Memory B cell (primary cell): ENCODE data around the gene FALEC.

Source experiments
- ATAC-seq: fragments of 150-1000 bp; cut with Tn5 transposase; 2 replicates; pipeline ENCODE4 v1.10.0; 2021; ENCODE audit warnings: low read depth, mild to moderate bottlenecking, moderate library complexity
- DNase-seq, 2 donors: peaks; one replicate each; pipeline ENCODE4 v3.0.0; 2022; ENCODE audit warnings: low spot score in 2 of 2
- H3K27ac Mint-ChIP-seq: one replicate; pipeline ENCODE4 v1.8.0; 2022; ENCODE audit warnings: mild to moderate bottlenecking, moderate library complexity, mixed read lengths
- H3K27me3 Mint-ChIP-seq: one replicate; pipeline ENCODE4 v1.8.0; 2022; ENCODE audit warnings: mixed read lengths
- H3K36me3 Mint-ChIP-seq: one replicate; pipeline ENCODE4 v1.8.0; 2022; ENCODE audit warnings: mild to moderate bottlenecking, mixed read lengths
- H3K4me1 Mint-ChIP-seq: one replicate; pipeline ENCODE4 v1.8.0; 2022; ENCODE audit warnings: mixed read lengths
- H3K4me3 Mint-ChIP-seq: one replicate; pipeline ENCODE4 v1.8.0; 2022; ENCODE audit warnings: mild to moderate bottlenecking, moderate library complexity, mixed read lengths
- H3K9me3 Mint-ChIP-seq: one replicate; pipeline ENCODE4 v1.8.0; 2022; ENCODE audit warnings: mixed read lengths

FALEC gene

GRCh38 chr1:150487763-150488115 is 27.8 kb upstream of the FALEC start:
- peak overlapping the region; percentile 94 for H3K27ac Mint-ChIP-seq
- H3K9me3 Mint-ChIP-seq, result no peaks in the 10 kb centered on the region
- peaks cover 11% of the 10 kb centered on the region for H3K36me3 Mint-ChIP-seq
- DNase-seq (no peak), ATAC-seq (no peak)
- peaks cover 9% of the 10 kb centered on the region for H3K4me1 Mint-ChIP-seq
- peak overlapping the region; percentile 95 for H3K4me3 Mint-ChIP-seq
- H3K27me3 Mint-ChIP-seq, result no peaks in the 10 kb centered on the region

GRCh38 chr1:150493175-150493574 is 22.4 kb upstream of the FALEC start:
- Mint-ChIP-seq H3K9me3 (no peaks in the 10 kb centered on the region), H3K4me3 (no peak overlapping the region), H3K36me3 (peaks cover 22% of the 10 kb centered on the region), H3K4me1 (peaks cover 6% of the 10 kb centered on the region), H3K27ac (no peak overlapping the region), H3K27me3 (no peaks in the 10 kb centered on the region)
- no peak for DNase-seq
- no peak for ATAC-seq

- Mint-ChIP-seq H3K4me1 (peaks cover 2% of the 10 kb centered on the region), H3K36me3 (peaks cover 26% of the 10 kb centered on the region), H3K9me3 (no peaks in the 10 kb centered on the region), H3K4me3 (no peak overlapping the region), H3K27me3 (no peaks in the 10 kb centered on the region), H3K27ac (no peak overlapping the region)
- ATAC-seq, result no peak
- DNase-seq, result no peak
Observed at GRCh38 chr1:150498342-150498741, 17.2 kb upstream of the FALEC start.

GRCh38 chr1:150505431-150505830 is 10.1 kb upstream of the FALEC start:
- DNase-seq (no peak), ATAC-seq (no peak)
- Mint-ChIP-seq H3K9me3 (no peaks in the 10 kb centered on the region), H3K27me3 (no peaks in the 10 kb centered on the region), H3K4me3 (no peak overlapping the region), H3K27ac (no peak overlapping the region), H3K36me3 (peaks cover 29% of the 10 kb centered on the region), H3K4me1 (no peaks in the 10 kb centered on the region)

- no peak within 1 kb of the TSS for H3K4me3 Mint-ChIP-seq
- DNase-seq, result no peak
- peaks cover 25% of the 10 kb centered on the region for H3K36me3 Mint-ChIP-seq
- no peaks in the 10 kb centered on the region for H3K4me1 Mint-ChIP-seq
- no peak within 1 kb of the TSS for H3K27ac Mint-ChIP-seq
- H3K27me3 Mint-ChIP-seq, result no peaks in the 10 kb centered on the region
- H3K9me3 Mint-ChIP-seq, result no peaks in the 10 kb centered on the region
- ATAC-seq, result no peak
Observed at GRCh38 chr1:150507912-150508864, 7.4 kb upstream of the FALEC start, which contains the start of gene ECM1. TSS of gene ECM1 (plus strand) at chr1:150508109. CDS start at chr1:150508210, 101 bp downstream.

GRCh38 chr1:150508982-150509381 is 6.6 kb upstream of the FALEC start:
- Mint-ChIP-seq H3K36me3 (peaks cover 22% of the 10 kb centered on the region), H3K27me3 (no peaks in the 10 kb centered on the region), H3K4me1 (no peaks in the 10 kb centered on the region), H3K27ac (no peak overlapping the region), H3K9me3 (no peaks in the 10 kb centered on the region), H3K4me3 (no peak overlapping the region)
- DNase-seq (no peak), ATAC-seq (no peak)

GRCh38 chr1:150511551-150511950 is 4.0 kb upstream of the FALEC start:
- H3K4me3 Mint-ChIP-seq, result no peak overlapping the region
- ATAC-seq (no peak), DNase-seq (no peak)
- no peaks in the 10 kb centered on the region for H3K9me3 Mint-ChIP-seq
- no peak overlapping the region for H3K27ac Mint-ChIP-seq
- no peaks in the 10 kb centered on the region for H3K27me3 Mint-ChIP-seq
- H3K36me3 Mint-ChIP-seq, result peaks cover 12% of the 10 kb centered on the region
- H3K4me1 Mint-ChIP-seq, result peaks cover 6% of the 10 kb centered on the region

GRCh38 chr1:150511985-150512660 is 3.4 kb upstream of the FALEC start:
- DNase-seq (no peak), ATAC-seq (no peak)
- no peaks in the 10 kb centered on the region for H3K27me3 Mint-ChIP-seq
- no peaks in the 10 kb centered on the region for H3K9me3 Mint-ChIP-seq
- H3K4me1 Mint-ChIP-seq, result peaks cover 9% of the 10 kb centered on the region
- no peak overlapping the region for H3K4me3 Mint-ChIP-seq
- H3K36me3 Mint-ChIP-seq, result peaks cover 8% of the 10 kb centered on the region
- H3K27ac Mint-ChIP-seq, result no peak overlapping the region

- peaks cover 5% of the 10 kb centered on the region for H3K36me3 Mint-ChIP-seq
- H3K9me3 Mint-ChIP-seq, result no peaks in the 10 kb centered on the region
- no peak overlapping the region for H3K4me3 Mint-ChIP-seq
Observed at GRCh38 chr1:150512846-150513245, 2.7 kb upstream of the FALEC start.

GRCh38 chr1:150513351-150513791 is 2.2 kb upstream of the FALEC start:
- H3K9me3 Mint-ChIP-seq, result no peaks in the 10 kb centered on the region
- H3K4me3 Mint-ChIP-seq, result no peak overlapping the region
- no peak overlapping the region for H3K27ac Mint-ChIP-seq
- H3K4me1 Mint-ChIP-seq, result peaks cover 15% of the 10 kb centered on the region
- no peaks in the 10 kb centered on the region for H3K27me3 Mint-ChIP-seq
- DNase-seq (no peak), ATAC-seq (no peak)
- H3K36me3 Mint-ChIP-seq, result peaks cover 5% of the 10 kb centered on the region

More at GRCh38 chr1:150512846-150513245, 2.7 kb upstream of the FALEC start:
- Mint-ChIP-seq H3K27ac (no peak overlapping the region), H3K4me1 (peaks cover 15% of the 10 kb centered on the region), H3K27me3 (no peaks in the 10 kb centered on the region)
- DNase-seq (no peak), ATAC-seq (no peak)

- Mint-ChIP-seq H3K9me3 (no peaks in the 10 kb centered on the region), H3K27ac (no peak overlapping the region), H3K4me1 (peaks cover 15% of the 10 kb centered on the region), H3K27me3 (no peaks in the 10 kb centered on the region), H3K36me3 (peaks cover 5% of the 10 kb centered on the region), H3K4me3 (peak overlapping the region; percentile 88)
- DNase-seq (no peak), ATAC-seq (no peak)
Observed at GRCh38 chr1:150514260-150514659, 1.3 kb upstream of the FALEC start.

GRCh38 chr1:150514913-150515327 is 632 bp upstream of the FALEC start:
- DNase-seq (peak in 1 of 2 donors; percentile 9), ATAC-seq (no peak)
- Mint-ChIP-seq H3K36me3 (peaks cover 5% of the 10 kb centered on the region), H3K4me1 (peaks cover 15% of the 10 kb centered on the region), H3K9me3 (no peaks in the 10 kb centered on the region), H3K27me3 (no peaks in the 10 kb centered on the region), H3K4me3 (peak overlapping the region; percentile 88), H3K27ac (peak overlapping the region; percentile 56)

GRCh38 chr1:150516050-150516591 is 569 bp downstream of the FALEC start:
- Mint-ChIP-seq H3K4me1 (peaks cover 15% of the 10 kb centered on the region), H3K27ac (peak overlapping the region; percentile 56), H3K27me3 (no peaks in the 10 kb centered on the region), H3K36me3 (peaks cover 5% of the 10 kb centered on the region), H3K4me3 (peak overlapping the region; percentile 88), H3K9me3 (no peaks in the 10 kb centered on the region)
- ATAC-seq, result no peak
- peak in 1 of 2 donors; percentile 18 for DNase-seq

- peaks cover 15% of the 10 kb centered on the region for H3K4me1 Mint-ChIP-seq
- peak overlapping the region; percentile 88 for H3K4me3 Mint-ChIP-seq
- peak overlapping the region; percentile 56 for H3K27ac Mint-ChIP-seq
- H3K27me3 Mint-ChIP-seq, result no peaks in the 10 kb centered on the region
- H3K36me3 Mint-ChIP-seq, result peaks cover 5% of the 10 kb centered on the region
- H3K9me3 Mint-ChIP-seq, result no peaks in the 10 kb centered on the region
- DNase-seq (no peak), ATAC-seq (peak; percentile 9)
Observed at GRCh38 chr1:150516616-150517015, 1.1 kb downstream of the FALEC start.
